Natural killer cell (primary cell): Measurements from ENCODE around the gene PSG11. TPM values are rescaled to one million over a fixed set of nuclear protein-coding genes. Genes with fewer than 3 reads are reported as not detected.
"Not testable (repeated sequence)": the region's sequence is repeated elsewhere in the genome, so short reads cannot be mapped to it uniquely, and the experiment has no call there.

Source experiments
- ATAC-seq, 3 donors: fragments of 150-1000 bp in 2 of 3; fragments of 200-7000 bp in 1 of 3; cut with Tn5 transposase; 1 replicate in 1 of 3; 2 replicates in 2 of 3; pipeline ENCODE4 v1.10.0; 2021; ENCODE audit warnings: mild to moderate bottlenecking in 2 of 3, moderate library complexity in 2 of 3
- DNase-seq, 2 donors: peaks; one replicate each; pipeline versions ENCODE4 v3.0.0 to v3.0.0-alpha.2; 2013 to 2021; ENCODE audit warnings: mixed read lengths in 1 of 2
- H3K27ac ChIP-seq: one replicate; pipeline ENCODE4 v1.5.1; 2013; ENCODE audit warnings: mild to moderate bottlenecking, low read length
- H3K27me3 ChIP-seq: one replicate; pipeline ENCODE4 v1.6.1; 2013; ENCODE audit warnings: low read length; ENCODE audit not compliant: control insufficient read depth, insufficient read depth
- H3K36me3 ChIP-seq: one replicate; pipeline ENCODE4 v1.6.1; 2013; ENCODE audit warnings: low read length; ENCODE audit not compliant: control insufficient read depth, insufficient read depth
- H3K4me1 ChIP-seq: one replicate; pipeline ENCODE4 v1.6.1; 2013; ENCODE audit warnings: low read length; ENCODE audit not compliant: control insufficient read depth, insufficient read depth
- H3K4me3 ChIP-seq: one replicate; pipeline ENCODE4 v1.5.1; 2013; ENCODE audit warnings: low read length
- H3K9me3 ChIP-seq: one replicate; pipeline ENCODE4 v1.6.1; 2013; ENCODE audit warnings: low read length; ENCODE audit not compliant: control insufficient read depth, insufficient read depth
- H3K27ac Mint-ChIP-seq, 2 donors: one replicate each; pipeline ENCODE4 v1.8.0; 2022; ENCODE audit warnings: mild to moderate bottlenecking in 2 of 2, mixed read lengths in 2 of 2, moderate library complexity in 1 of 2
- H3K27me3 Mint-ChIP-seq, 2 donors: one replicate each; pipeline ENCODE4 v1.8.0; 2022; ENCODE audit warnings: low read depth in 2 of 2, mixed read lengths in 2 of 2
- H3K36me3 Mint-ChIP-seq: one replicate; pipeline ENCODE4 v1.8.0; 2022; ENCODE audit warnings: mixed read lengths
- H3K4me1 Mint-ChIP-seq, 2 donors: one replicate each; pipeline ENCODE4 v1.8.0; 2022; ENCODE audit warnings: mixed read lengths in 2 of 2
- H3K4me3 Mint-ChIP-seq: one replicate; pipeline ENCODE4 v1.8.0; 2022; ENCODE audit warnings: mild to moderate bottlenecking, moderate library complexity, mixed read lengths
- H3K9me3 Mint-ChIP-seq, 2 donors: one replicate each; pipeline ENCODE4 v1.8.0; 2022; ENCODE audit warnings: mixed read lengths in 2 of 2
- WGBS: methylation state at CpG from one replicate; pipeline ENCODE4 v1.1.7; 2013; ENCODE audit warnings: missing lambda C conversion rate; ENCODE audit not compliant: insufficient coverage; 5-methylcytosine and 5-hydroxymethylcytosine counted together
- intact Hi-C: fragments of 100-400 bp; cut with micrococcal nuclease; formaldehyde crosslinking; loops from one replicate; pipeline ENCODE4 v1.14.2; 2022
- total RNA-seq, 4 donors: library from RNA; stranded (reverse); fragments of 120-200 nt in 1 of 4; gene quantifications; one replicate each; pipeline versions ENCODE4 v1.2.3 to v1.2.4, GENCODE V29; 2013 to 2022

Gene PSG11
- total RNA-seq: not detected
- total RNA-seq (2013): not detected

DNA sequence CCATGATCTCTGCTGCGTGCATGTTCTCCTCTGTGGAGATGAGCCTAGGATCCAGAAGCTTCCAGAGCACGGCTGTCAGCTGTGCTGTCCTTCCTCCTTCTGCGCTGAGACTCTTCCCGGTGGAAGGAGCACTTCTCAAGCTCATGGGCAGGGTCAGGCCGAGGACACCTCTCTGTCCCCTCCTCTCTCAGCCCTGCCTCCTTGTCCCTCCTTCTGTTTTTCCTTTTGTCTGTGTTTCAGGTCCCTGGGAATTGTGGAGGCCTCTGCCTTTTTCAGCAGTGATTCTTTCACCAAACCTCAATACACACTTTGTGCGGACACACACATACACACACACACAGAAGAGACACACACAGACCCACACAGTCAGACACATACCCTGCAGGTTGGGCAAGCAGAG, at the start of gene PSG11:
TSS of gene PSG11 (minus strand) at position 101 of the 400 bp plus-strand sequence. CDS start at position 4, 97 bp downstream.
- intact Hi-C loops, H3K36me3 Mint-ChIP-seq, H3K27ac Mint-ChIP-seq, DNase-seq, H3K9me3 Mint-ChIP-seq, H3K36me3 ChIP-seq, H3K27ac ChIP-seq, H3K27me3 ChIP-seq, H3K4me1 Mint-ChIP-seq, H3K9me3 ChIP-seq, H3K4me3 ChIP-seq, H3K4me3 Mint-ChIP-seq, ATAC-seq, H3K4me1 ChIP-seq: not testable (repeated sequence)
- 80% methylated on average over 6 of the region's 6 CpGs for WGBS
- H3K27me3 Mint-ChIP-seq: peaks cover 17 to 32% of the 10 kb centered on the region in 2 donors

DNA sequence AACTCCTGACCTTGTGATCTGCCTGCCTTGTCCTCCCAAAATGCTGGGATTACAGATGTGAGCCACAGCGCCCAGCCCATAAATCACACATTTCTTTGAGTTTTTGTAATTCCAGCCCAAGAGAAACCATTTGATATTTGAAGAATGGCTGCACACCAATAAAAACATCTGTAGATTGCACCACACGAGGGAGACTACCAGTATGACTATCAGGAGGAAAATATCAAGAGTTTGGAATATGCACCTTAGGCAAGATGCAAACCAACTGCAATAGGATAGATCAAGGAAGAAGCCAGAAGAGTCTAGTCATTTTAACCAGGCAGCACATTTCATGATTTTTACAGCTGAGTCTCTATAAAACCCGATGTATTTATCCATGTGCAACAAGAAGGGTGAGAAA, 36.1 kb upstream of the PSG11 start:
- H3K4me1 ChIP-seq, intact Hi-C loops, H3K4me3 Mint-ChIP-seq, H3K36me3 ChIP-seq, H3K36me3 Mint-ChIP-seq, DNase-seq, H3K9me3 Mint-ChIP-seq, H3K27me3 ChIP-seq, H3K27ac Mint-ChIP-seq, H3K4me1 Mint-ChIP-seq, ATAC-seq, H3K27ac ChIP-seq, H3K4me3 ChIP-seq, H3K9me3 ChIP-seq: not testable (repeated sequence)
- WGBS: 87% methylated on average over 3 of the region's 3 CpGs
- H3K27me3 Mint-ChIP-seq: peaks cover 10 to 28% of the 10 kb centered on the region in 2 donors

DNA sequence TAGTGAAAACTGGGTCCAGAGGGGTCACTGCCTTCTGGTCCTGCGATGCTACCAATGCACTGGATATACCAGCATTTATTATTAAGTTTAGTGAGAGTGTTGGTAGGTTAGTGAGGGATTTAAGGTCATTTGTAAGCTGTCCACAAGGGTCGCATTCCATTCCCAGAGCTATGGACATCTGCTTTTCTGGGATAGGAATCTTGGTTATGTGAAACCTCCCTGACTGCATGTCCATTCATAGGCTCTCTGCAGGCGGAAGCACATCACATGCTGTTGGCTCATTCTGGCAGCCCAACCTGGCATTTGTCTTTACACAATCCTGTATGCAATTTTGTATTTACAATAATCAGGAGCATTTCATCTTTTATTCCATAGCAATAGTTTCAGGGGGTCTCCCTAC, 35.1 kb upstream of the PSG11 start:
- H3K36me3 Mint-ChIP-seq, intact Hi-C loops, H3K27ac ChIP-seq, ATAC-seq, DNase-seq, H3K27ac Mint-ChIP-seq, H3K9me3 ChIP-seq, H3K27me3 ChIP-seq, H3K4me1 ChIP-seq, H3K36me3 ChIP-seq, H3K4me1 Mint-ChIP-seq, H3K4me3 ChIP-seq, H3K4me3 Mint-ChIP-seq, H3K9me3 Mint-ChIP-seq: not testable (repeated sequence)
- peaks cover 5 to 21% of the 10 kb centered on the region in 2 donors for H3K27me3 Mint-ChIP-seq
- 81% methylated on average over 3 of the region's 3 CpGs for WGBS

DNA sequence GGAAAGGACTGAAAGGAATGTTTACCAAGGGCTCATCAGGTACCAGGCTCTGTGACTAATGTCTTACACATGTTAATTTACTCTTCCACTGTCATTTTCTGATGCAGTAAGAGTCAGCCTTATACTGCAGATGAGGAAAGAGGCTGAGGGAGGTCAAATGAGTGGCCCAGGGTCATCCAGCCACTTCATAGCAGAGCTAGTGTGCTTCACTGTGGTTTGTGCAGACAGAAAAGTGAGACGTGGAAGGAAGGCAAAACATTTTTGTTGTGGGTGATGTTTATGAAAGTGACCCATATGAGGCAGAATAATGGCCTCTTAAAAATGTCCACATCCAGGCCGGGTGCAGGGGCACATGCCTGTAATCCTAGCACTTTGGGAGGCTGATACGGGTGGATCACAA, 34.0 kb upstream of the PSG11 start:
- H3K4me1 Mint-ChIP-seq, H3K9me3 ChIP-seq, H3K27ac ChIP-seq, intact Hi-C loops, ATAC-seq, H3K27ac Mint-ChIP-seq, H3K4me3 ChIP-seq, H3K4me1 ChIP-seq, H3K27me3 ChIP-seq, H3K4me3 Mint-ChIP-seq, H3K36me3 Mint-ChIP-seq, H3K9me3 Mint-ChIP-seq, DNase-seq, H3K36me3 ChIP-seq: not testable (repeated sequence)
- peaks cover 0 to 10% of the 10 kb centered on the region in 2 donors for H3K27me3 Mint-ChIP-seq
- 68% methylated on average over 3 of the region's 3 CpGs for WGBS

DNA sequence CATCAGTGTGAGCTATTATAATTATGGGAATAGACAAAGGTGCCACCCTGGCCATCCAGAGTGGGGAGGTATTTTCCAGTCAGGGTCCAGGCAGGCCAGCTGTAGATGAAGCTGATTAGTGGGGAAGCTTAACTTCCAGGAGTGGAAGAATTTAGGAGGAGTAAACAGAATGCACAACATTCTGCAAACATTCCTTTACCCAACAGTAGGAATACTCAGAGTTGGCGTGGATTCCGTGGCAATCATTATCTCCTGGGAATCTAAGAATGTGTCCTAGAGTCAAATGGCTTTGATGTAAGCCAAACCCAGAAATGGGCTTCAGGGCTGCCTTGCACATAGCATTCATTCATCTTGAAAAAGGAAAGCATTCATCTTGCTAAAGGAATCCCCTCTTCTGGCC, 33.2 kb upstream of the PSG11 start:
- H3K9me3 Mint-ChIP-seq, H3K4me3 ChIP-seq, H3K9me3 ChIP-seq, H3K4me1 ChIP-seq, H3K27ac ChIP-seq, H3K36me3 Mint-ChIP-seq, H3K4me3 Mint-ChIP-seq, intact Hi-C loops, H3K27me3 Mint-ChIP-seq, DNase-seq, H3K27me3 ChIP-seq, H3K4me1 Mint-ChIP-seq, ATAC-seq, H3K27ac Mint-ChIP-seq, H3K36me3 ChIP-seq: not testable (repeated sequence)
- WGBS: no CpG with 5 or more reads among the region's 2 CpGs

DNA sequence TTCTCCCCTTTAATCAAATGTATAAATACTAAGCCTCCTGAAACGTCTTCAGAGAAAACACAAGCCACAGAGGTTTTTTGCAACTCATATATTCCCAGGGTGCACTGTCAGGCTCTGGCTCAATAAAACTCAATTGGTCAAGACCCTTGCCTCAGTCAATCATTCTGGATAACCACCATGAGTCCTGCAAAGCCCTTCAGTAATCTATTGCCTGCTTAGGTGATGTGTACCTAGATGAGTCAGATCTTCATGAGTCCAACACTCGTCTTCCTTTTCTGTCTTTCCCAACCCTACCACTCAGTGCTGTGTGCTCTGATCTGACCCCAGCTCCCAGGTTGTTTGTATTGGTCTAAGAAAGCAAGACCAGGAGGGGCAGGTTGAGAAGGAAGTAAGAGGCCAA, 32.2 kb upstream of the PSG11 start:
- H3K36me3 ChIP-seq, H3K27me3 Mint-ChIP-seq, H3K4me1 ChIP-seq, H3K4me3 ChIP-seq, ATAC-seq, H3K9me3 ChIP-seq, H3K27me3 ChIP-seq, H3K4me3 Mint-ChIP-seq, H3K4me1 Mint-ChIP-seq, H3K27ac Mint-ChIP-seq, H3K36me3 Mint-ChIP-seq, intact Hi-C loops, H3K27ac ChIP-seq, H3K9me3 Mint-ChIP-seq, DNase-seq: not testable (repeated sequence)
- no CpG with 5 or more reads among the region's 2 CpGs for WGBS

DNA sequence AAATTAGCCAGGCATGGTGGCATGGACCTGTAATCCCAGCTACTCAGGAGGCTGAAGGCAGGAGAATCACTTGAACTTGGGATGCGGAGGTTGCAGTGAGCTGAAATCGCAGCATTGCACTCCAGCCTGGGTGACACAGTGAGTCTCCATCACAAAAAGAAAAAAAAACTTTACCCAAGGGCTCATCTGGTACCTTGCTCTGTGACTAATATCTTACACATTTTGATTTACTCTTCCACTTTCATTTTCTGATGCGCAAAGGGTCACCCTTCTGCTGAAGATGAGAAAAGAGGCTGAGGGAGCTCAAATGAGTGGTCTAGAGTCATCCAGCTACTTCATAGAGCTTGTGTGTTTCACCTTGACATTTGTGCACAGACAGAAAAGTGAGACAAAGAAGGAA, 21.7 kb upstream of the PSG11 start:
- H3K4me3 ChIP-seq, H3K9me3 Mint-ChIP-seq, H3K27me3 ChIP-seq, H3K36me3 Mint-ChIP-seq, H3K27ac ChIP-seq, ATAC-seq, H3K27ac Mint-ChIP-seq, intact Hi-C loops, H3K27me3 Mint-ChIP-seq, H3K9me3 ChIP-seq, H3K4me3 Mint-ChIP-seq, H3K36me3 ChIP-seq, H3K4me1 Mint-ChIP-seq, DNase-seq, H3K4me1 ChIP-seq: not testable (repeated sequence)
- WGBS: 90% methylated on average over 2 of the region's 3 CpGs

DNA sequence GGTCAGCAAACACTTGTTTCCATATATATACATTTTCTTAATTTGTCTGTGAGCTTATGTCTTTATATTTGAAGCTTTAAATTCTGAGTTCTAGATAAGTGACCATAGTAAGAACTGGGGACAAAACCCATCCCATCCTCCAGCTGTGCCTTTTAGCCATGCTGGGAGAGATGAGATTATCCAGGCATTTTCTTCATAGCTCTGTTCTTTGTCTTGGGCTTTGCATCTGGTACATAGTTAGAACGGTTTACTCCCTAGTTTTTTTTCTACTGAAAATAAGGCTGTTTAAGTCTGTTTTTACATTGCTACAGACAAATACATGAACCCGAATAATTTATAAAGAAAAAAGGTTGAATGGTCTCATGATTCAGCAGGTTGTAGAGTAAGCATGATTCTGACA, 20.3 kb upstream of the PSG11 start:
- H3K4me1 Mint-ChIP-seq, H3K4me3 Mint-ChIP-seq, H3K36me3 Mint-ChIP-seq, H3K9me3 ChIP-seq, H3K27ac Mint-ChIP-seq, DNase-seq, H3K27ac ChIP-seq, H3K4me1 ChIP-seq, H3K9me3 Mint-ChIP-seq, H3K4me3 ChIP-seq, H3K27me3 Mint-ChIP-seq, H3K36me3 ChIP-seq, H3K27me3 ChIP-seq, ATAC-seq, intact Hi-C loops: not testable (repeated sequence)
- WGBS: 86% methylated on average over 1 of the region's 2 CpGs
